GM12865 (cell line): Measurements from ENCODE around the gene G6PC3.
A peak's percentile ranks its signal among the peaks of the same experiment; 100 is the strongest.
"Not testable (repeated sequence)": the region's sequence is repeated elsewhere in the genome, so short reads cannot be mapped to it uniquely, and the experiment has no call there.

Source experiments
- DNase-seq: peaks from one replicate; pipeline ENCODE4 v3.0.0; 2010; ENCODE audit warnings: low read depth
- H3K4me3 ChIP-seq: 2 replicates; pipeline ENCODE4 v1.5.1; 2011; ENCODE audit warnings: mild to moderate bottlenecking, low read depth, low read length, control low read depth
- TF ChIP-seq, protein P1 (sequence below): IDR thresholded peaks from 2 replicates; pipeline ENCODE4 v1.5.1; 2011; ENCODE audit warnings: low read length, control low read depth, low read depth, inconsistent platforms; ENCODE audit not compliant: insufficient read depth; ENCODE audit errors: missing control alignments

The G6PC3 gene

DNA sequence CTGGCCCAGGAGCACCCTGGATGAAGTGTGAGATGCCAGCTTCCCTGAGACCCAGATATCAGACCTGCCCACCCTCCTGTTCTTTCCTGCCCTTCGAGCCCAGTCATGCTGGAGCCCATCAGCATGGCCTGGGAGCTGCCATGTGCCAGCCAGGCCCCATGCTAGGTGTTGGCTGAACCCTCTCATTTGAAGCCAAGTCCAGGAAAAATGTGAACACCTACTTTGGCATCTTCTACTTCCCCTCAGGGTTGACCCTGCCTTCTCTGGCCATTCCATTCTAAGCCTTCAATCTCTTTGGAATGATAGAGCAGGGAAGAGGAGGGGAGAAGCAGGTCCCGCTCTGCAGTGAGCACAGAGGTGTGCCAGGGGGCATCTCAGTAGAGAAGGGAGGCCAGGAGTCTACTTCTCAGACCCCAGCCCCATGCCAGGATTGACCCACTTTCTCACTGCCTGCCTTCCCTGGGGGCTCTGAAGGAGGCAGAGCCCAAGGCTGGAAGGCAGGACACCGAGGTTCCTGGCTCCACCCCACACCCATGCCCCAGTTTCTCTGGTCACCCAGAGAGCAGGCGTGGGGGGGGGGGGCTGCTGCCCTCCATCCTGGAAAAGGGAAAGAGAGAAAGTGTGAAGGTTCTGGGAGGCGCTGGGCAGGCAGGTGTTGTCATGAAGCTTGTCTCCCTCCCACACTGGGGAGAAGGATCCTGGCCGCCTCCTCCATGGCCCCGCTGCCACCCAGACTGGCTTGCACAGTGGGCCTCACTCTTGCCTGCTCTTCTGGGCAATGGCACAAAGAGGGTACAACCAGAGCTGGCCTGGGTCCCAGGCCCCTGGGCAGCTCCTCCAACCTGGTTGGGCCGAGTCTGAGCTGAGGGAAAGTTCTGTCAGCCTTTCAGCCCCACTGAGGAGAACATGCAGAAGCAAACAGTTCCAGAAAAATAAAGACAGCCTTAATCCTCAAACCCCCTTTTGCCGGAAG lies 43.6 kb downstream of the G6PC3 start:
- TF ChIP-seq, protein P1, sequence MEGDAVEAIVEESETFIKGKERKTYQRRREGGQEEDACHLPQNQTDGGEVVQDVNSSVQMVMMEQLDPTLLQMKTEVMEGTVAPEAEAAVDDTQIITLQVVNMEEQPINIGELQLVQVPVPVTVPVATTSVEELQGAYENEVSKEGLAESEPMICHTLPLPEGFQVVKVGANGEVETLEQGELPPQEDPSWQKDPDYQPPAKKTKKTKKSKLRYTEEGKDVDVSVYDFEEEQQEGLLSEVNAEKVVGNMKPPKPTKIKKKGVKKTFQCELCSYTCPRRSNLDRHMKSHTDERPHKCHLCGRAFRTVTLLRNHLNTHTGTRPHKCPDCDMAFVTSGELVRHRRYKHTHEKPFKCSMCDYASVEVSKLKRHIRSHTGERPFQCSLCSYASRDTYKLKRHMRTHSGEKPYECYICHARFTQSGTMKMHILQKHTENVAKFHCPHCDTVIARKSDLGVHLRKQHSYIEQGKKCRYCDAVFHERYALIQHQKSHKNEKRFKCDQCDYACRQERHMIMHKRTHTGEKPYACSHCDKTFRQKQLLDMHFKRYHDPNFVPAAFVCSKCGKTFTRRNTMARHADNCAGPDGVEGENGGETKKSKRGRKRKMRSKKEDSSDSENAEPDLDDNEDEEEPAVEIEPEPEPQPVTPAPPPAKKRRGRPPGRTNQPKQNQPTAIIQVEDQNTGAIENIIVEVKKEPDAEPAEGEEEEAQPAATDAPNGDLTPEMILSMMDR = no peak
- H3K4me3 ChIP-seq = no peak overlapping the region
- no peak for DNase-seq

DNA sequence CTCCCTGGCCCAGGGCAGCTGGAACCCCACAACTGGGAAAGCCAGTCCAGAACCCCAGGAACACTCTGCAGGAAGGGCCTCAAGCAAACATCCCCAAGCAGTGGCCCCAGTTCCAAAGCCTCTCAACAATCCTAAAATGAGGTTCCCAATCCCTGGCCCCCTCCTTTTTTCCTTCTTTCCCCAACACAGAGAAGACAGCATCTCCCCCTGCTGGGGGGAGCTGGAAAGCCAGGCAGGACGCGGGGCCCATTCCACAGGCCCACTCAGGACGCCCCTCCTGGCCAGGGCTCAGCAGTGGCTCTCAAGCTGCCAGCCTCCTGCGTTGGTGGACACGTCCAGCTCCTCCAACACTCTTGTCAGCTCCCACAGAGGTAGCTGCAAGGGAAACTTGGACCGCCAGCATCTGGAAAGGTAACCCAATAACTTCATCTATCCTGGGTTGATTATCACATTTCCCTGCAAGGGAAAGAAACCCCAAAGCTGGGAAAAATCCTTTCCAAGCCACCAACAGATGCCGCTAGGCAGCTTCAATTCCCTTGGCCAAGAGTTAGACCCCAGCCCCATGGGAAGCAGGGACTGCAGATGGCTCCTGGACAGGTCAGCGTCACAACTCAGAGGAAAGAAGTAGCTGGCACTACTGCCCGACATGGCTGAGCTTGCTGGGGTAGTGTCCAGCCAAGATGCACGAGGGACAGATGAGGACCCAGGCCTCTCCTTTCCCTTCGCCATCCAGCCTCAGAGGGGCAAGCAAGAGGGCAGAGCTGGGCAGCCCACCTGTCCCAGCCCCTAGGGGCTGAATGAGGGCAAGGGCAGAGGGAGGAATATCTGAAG lies 45.3 kb downstream of the G6PC3 start:
- H3K4me3 ChIP-seq = no peak overlapping the region
- DNase-seq = peak; percentile 43
- TF ChIP-seq, protein P1 = peak; percentile 67

DNA sequence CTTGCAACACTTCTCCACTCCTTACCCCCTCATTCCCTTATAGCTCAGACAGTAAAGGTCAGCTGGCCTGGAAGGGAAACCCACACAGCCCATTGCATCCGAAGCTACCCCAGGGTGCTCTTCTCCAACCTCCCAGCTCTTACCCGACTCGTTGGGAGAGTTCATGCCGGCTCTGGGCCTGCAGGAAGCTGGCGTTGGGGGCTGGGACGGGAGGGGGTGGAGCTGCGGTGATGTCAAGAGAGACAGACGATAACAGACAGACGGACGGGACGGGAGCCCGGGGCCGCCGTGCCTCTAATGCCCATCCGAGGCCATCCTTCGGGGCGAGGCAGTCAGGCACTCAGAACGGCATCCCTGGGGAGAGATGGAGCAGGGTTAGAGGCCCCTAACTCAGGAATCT lies 46.8 kb downstream of the G6PC3 start:
- TF ChIP-seq, protein P1 = no peak
- no peak for DNase-seq
- no peak overlapping the region for H3K4me3 ChIP-seq

DNA sequence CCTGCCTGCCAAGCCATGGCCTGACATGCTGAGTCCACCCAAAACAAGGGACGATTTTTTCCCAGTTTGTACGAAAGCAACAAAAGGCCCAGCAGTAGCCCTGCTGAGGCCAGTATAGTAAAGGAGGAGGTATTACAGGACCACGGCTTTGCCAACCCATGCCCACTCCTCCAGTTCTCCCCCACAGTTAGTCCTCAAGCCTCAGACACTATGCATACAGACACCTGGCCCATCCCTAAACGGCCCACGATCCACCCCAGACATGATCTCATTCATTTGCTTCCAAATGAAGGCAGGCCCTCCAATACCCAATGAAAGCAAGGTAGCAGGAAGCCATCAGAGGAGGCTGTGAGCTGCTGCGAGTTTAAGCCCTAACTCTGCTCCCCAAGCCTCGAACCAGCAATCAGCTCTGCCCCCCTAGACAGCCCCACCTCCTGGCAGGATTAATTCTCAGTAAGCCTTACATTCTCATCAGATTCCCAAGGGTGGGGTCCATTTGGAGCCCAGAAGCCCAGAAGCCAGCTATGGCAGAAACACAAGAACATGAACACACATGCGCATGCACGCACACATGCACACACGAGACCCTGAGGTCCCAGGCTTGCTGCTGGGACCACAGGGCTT lies 48.0 kb downstream of the G6PC3 start:
- TF ChIP-seq, protein P1 = no peak
- no peak for DNase-seq
- H3K4me3 ChIP-seq = no peak overlapping the region

DNA sequence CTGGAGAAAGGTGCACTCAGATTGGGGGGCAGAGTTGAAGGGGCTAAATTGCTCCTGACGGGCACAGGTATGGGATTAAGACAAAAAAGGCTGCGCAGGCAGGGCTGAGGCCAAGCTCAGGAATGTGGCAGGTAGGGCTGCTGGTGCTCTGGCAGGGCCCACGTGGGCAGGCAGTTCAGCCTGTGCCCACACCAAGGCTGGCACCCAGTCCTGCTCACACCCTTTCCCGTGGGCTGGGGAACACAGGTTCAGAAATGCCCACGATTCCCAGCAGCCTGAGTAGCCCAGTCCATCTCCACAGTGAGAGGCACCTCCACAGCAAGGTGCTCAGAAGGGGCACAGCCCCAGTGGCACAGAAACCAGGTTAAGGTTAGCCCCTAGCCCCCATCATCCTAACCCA lies 48.5 kb downstream of the G6PC3 start:
- no peak overlapping the region for H3K4me3 ChIP-seq
- DNase-seq = no peak
- TF ChIP-seq, protein P1 = no peak

DNA sequence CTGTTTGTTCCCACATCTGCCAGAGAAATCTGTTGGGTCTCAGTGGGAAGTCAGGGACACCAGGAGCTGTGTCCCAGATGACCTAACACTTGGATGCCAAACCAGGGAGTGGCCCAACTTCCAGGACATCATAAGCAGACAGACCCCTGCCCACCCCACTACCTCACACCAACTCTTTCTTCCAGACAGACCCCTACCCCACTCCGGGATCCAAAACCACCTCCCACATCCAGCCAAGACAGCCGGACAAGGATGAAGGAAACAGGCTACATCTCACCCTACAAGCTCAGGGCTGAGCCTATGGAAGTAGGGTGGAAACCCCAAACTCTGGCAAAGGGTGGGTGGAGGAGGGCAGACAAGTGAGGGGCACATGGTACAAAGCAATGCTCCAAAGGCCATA lies 49.3 kb downstream of the G6PC3 start:
- H3K4me3 ChIP-seq = no peak overlapping the region
- DNase-seq = no peak
- TF ChIP-seq, protein P1 = no peak

DNA sequence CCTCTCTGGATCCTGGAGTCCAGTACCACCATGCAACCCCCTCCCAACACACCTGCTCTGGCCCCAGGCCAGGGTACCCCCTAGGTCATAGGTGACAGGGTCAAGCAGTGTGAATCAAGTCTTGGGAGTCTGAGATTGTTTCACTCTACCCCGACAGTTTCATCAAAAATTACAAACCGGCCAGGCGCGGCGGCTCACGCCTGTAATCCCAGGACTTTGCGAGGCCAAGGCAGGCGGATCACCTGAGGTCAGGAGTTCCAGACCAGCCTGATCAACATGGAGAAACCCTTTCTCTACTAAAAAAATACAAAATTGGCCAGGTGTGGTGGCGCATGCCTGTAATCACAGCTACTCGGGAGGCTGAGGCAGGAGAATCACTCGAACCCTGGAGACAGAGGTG lies 49.7 kb downstream of the G6PC3 start:
- not testable (repeated sequence) for H3K4me3 ChIP-seq, DNase-seq
